ENCODE results near the gene TBPL1. TPM values are rescaled to one million over a fixed set of nuclear protein-coding genes. Genes with fewer than 3 reads are reported as not detected.

TBPL1 gene
- total and polyA plus RNA-seq, 8 donors = 6.5 to 20.6 (median 10.1) TPM

DNA sequence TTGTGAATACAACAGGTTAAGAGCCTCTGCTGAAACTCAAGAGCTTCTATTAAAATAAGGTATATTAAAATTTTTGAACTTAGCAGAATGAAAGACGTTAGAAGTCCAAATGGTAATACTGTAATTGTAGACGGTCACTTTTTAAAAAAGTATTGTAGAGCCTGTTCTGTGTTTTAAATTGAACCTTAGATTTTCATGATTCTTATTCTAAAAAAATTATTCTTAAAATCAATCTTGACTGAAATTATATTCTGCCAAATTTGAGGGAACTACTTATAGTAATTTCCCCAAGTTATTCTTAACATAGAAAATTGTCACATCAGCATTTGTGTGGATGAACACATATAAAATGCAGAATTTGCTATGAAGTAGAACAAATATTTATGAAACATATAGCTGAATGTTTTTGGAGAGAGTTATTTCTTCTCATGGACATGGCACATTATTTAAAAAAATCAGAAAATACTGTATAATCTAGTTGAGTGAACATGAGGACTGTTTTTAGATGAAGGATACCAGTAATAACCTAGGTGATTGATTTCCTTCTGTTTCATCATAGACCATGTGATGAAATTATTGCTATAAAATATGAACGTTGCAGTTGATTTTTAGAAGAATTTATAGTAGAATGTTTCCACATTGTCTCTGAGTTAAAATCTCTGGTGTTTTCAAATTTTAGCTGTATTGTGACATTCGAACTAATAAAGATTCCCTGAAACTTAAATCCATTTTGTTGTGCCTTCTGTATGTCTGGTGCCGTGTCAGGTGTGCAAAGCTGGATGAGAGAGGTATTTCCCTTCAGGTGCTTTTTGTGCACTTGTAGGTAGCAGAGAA, 2.8 kb downstream of the TBPL1 start:
- TF ChIP-seq, protein P1, sequence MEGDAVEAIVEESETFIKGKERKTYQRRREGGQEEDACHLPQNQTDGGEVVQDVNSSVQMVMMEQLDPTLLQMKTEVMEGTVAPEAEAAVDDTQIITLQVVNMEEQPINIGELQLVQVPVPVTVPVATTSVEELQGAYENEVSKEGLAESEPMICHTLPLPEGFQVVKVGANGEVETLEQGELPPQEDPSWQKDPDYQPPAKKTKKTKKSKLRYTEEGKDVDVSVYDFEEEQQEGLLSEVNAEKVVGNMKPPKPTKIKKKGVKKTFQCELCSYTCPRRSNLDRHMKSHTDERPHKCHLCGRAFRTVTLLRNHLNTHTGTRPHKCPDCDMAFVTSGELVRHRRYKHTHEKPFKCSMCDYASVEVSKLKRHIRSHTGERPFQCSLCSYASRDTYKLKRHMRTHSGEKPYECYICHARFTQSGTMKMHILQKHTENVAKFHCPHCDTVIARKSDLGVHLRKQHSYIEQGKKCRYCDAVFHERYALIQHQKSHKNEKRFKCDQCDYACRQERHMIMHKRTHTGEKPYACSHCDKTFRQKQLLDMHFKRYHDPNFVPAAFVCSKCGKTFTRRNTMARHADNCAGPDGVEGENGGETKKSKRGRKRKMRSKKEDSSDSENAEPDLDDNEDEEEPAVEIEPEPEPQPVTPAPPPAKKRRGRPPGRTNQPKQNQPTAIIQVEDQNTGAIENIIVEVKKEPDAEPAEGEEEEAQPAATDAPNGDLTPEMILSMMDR (IDR thresholded peaks at IDR 0.05) = no peak
- Histone ChIP-seq H3K9me3 (no peaks in the 10 kb centered on the region), H3K36me3 (no peaks in the 10 kb centered on the region), H3K27ac (no peak overlapping the region), H3K4me1 (peaks cover 10 to 26% (median 18%) of the 10 kb centered on the region in 3 donors), H3K27me3 (no peaks in the 10 kb centered on the region), H3K4me3 (no peak overlapping the region)
- WGBS, 2 donors = 81 to 84% methylated on average over 5 of the region's 5 CpGs
- FAIRE-seq (no peak), DNase-seq (no peak), ATAC-seq (no peak)
- intact Hi-C loops (cut with DNase I) = no loop called here

DNA sequence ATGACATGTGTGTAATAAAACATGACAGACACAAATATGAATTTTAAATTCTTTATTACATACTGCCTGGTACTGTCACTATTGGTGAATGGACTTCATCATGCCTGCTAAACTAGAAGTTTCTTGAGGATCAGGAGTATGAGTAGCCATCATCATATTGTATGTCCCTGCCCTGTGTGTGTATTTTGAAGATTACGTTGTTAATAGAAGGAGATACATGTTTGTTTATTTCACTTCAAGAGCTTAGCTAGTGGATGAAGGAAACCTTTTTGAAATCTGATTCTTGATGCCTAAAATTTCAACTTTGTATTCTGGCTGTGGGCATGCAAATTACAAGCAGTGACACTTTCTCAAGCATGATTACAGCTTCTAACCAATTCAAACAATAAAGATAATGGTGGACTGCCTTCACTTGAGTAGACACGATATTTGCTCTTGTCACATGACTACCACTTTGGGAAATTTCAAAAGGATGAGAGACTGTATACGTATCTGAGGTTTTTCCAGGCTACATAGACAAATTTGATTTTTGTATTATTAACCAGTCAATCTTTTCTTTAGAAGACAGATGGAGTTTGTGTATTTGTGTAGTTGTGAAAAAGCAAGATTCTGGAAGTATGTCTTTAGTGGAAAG, 3.5 kb downstream of the TBPL1 start:
- intact Hi-C loops (cut with DNase I) = no loop called here
- Histone ChIP-seq H3K9me3 (no peaks in the 10 kb centered on the region), H3K27me3 (no peaks in the 10 kb centered on the region), H3K4me3 (no peak overlapping the region), H3K4me1 (peaks cover 10 to 23% (median 15%) of the 10 kb centered on the region in 3 donors), H3K27ac (no peak overlapping the region), H3K36me3 (no peaks in the 10 kb centered on the region)
- WGBS, 2 donors = 64 to 76% methylated on average over 3 of the region's 3 CpGs
- FAIRE-seq (no peak), DNase-seq (no peak), ATAC-seq (no peak)
- TF ChIP-seq, protein P1 (IDR thresholded peaks at IDR 0.05) = no peak

DNA sequence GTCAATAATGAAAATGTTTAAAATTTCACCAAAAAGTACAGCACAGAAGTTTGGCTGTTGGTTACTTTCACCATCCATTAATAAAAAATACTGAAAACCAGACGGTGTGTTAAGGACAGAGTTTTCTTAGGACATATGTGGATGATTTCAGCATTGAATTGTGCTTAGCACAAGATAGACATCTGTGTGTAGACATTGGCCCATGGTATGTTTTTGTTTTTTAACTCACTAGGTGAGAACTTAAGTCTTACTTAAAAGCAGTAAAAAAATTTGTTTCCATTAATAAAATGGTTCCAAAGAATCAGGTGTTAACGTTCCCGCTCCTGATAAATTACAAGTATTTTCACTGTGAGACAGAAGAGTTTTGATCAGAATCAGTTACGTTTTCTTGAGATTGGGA, 4.2 kb downstream of the TBPL1 start:
- intact Hi-C loops (cut with DNase I) = no loop called here
- Histone ChIP-seq H3K27me3 (no peaks in the 10 kb centered on the region), H3K4me3 (no peak overlapping the region), H3K36me3 (no peaks in the 10 kb centered on the region), H3K4me1 (peaks cover 10 to 21% (median 13%) of the 10 kb centered on the region in 3 donors), H3K27ac (no peak overlapping the region), H3K9me3 (no peaks in the 10 kb centered on the region)
- FAIRE-seq = no peak
- TF ChIP-seq, protein P1 (IDR thresholded peaks at IDR 0.05) = no peak
- no peak for ATAC-seq
- DNase-seq = no peak
- WGBS, 2 donors = 51 to 57% methylated on average over 4 of the region's 4 CpGs

DNA sequence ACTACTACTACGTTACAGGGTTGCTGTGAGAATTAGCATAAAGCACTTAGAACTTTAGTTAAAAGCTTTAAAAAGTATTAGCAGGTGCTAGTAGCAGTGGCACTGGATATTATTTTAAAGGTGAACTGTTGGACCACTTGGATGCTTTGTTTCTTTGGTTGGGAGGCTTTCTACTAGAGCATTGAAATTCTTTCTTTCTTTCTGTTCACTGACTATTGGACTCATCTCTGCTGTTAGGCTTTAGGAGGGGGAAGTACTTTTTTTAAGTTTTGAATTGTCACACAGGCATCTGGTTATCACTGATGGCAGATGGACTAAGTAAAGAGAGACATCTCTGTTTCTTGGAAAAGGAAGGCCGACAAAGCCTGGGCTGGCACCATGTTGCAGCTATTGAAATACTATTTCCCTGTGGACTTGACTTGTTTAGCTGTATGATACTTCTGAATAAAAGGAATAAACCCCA, 4.8 kb downstream of the TBPL1 start:
- Histone ChIP-seq H3K4me1 (peaks cover 10 to 21% (median 13%) of the 10 kb centered on the region in 3 donors), H3K27ac (no peak overlapping the region), H3K36me3 (no peaks in the 10 kb centered on the region), H3K4me3 (no peak overlapping the region), H3K27me3 (no peaks in the 10 kb centered on the region), H3K9me3 (no peaks in the 10 kb centered on the region)
- TF ChIP-seq, protein P1 (IDR thresholded peaks at IDR 0.05) = no peak
- ATAC-seq (no peak), DNase-seq (no peak), FAIRE-seq (no peak)
- intact Hi-C loops (cut with DNase I) = no loop called here
- 73 to 82% methylated on average over 2 of the region's 2 CpGs for WGBS, 2 donors
